GM18505 (cell line): ENCODE data around the gene UGT3A2.

Source experiments
- ATAC-seq: cut with Tn5 transposase; IDR thresholded peaks from one replicate; pipeline ENCODE4 v1.9.1; 2021; ENCODE audit not compliant: unreplicated experiment
- POLR2A ChIP-seq: IDR thresholded peaks from 4 replicates; pipeline ENCODE4 v1.6.1; 2011; ENCODE audit warnings: borderline replicate concordance; ENCODE audit not compliant: insufficient read depth, insufficient read length; ENCODE audit errors: extremely low read depth

The UGT3A2 gene, protein sequence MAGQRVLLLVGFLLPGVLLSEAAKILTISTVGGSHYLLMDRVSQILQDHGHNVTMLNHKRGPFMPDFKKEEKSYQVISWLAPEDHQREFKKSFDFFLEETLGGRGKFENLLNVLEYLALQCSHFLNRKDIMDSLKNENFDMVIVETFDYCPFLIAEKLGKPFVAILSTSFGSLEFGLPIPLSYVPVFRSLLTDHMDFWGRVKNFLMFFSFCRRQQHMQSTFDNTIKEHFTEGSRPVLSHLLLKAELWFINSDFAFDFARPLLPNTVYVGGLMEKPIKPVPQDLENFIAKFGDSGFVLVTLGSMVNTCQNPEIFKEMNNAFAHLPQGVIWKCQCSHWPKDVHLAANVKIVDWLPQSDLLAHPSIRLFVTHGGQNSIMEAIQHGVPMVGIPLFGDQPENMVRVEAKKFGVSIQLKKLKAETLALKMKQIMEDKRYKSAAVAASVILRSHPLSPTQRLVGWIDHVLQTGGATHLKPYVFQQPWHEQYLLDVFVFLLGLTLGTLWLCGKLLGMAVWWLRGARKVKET

DNA sequence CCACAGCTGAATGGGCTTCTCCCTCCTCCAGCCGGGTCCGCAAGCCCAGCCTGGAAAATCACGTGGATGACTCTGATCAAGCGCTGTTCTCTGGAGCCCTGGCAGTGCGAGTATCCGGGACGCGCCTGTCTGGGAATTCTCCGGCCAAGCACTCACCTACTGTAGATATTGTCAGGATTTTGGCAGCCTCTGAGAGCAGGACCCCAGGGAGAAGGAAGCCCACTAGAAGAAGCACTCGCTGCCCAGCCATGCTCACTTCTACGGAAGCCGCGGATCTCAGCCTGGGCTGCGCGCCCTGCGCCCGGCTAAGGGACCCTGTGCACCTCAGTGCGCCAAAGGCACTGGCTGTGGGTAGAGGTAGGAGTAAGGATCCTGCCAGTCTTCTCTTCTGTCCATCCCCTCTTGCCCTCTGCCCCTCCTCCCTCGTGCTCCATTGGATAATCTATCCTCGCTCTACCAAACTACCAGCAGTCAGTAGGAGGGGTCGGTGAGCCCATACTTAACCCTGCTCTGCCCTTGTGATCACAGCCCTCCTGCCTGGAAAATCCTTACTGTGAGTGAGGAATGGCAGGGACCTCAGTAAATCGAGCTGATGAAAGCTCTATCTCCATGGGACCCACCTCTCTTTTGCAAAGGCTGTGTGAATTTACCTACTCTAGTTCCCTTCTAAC, at the start of gene UGT3A2:
Gene UGT3A2, minus strand, starts transcription at position 343 of the 671 bp plus-strand sequence. Its CDS starts 93 bp downstream, at position 250.
- no peak for TF ChIP-seq POLR2A
- no peak for ATAC-seq

DNA sequence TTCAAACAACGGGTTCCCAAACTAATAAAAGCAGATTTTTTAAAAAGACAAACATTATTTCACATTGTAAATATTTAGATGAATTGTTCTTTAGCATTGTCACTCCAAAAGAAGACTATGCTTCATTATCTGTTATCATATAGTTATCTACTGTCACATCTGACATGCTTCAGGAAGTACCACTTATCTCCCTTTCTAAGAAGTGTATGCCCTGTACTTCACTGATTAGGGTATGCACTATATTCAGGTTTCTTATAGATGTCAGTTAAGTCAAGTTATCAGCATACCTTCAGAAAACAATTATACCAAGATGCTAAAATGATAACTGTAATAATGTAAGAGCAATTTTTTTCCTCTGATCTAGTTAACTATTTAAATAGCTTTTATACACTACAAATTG, 44.6 kb upstream of the UGT3A2 start:
- no peak for ATAC-seq
- TF ChIP-seq POLR2A, result no peak

DNA sequence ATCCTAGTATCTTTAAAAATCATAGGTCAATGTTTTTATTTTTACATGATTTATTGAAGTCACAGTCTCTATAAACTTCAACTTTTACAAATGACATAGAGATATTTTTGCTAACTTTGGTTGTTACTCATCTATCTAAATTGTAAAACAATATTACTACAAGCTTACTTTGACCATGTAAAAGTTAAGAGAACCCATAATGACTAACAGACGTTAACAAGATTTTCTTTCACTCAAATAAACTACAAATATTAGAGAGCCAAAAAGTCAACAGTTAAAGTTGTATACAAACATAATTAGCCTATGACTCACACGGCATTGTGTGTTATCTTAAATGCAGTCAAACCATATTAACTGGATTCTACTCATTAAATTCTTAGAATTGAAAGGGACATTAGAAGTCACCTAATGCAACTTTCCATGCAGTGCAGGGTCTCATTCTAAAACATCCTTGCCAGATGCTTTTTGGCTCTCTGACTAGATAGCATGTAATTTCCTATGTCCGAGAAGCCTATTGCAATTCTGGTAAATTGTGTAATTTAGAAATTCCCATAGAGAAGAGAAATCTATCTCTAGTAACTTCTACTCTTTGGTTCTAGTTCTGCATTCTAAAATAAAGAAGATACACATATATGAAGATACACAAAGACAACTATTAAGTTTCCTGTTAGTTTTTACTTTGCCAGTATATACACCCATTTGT, 42.2 kb upstream of the UGT3A2 start:
- no peak for ATAC-seq
- TF ChIP-seq POLR2A, result no peak

DNA sequence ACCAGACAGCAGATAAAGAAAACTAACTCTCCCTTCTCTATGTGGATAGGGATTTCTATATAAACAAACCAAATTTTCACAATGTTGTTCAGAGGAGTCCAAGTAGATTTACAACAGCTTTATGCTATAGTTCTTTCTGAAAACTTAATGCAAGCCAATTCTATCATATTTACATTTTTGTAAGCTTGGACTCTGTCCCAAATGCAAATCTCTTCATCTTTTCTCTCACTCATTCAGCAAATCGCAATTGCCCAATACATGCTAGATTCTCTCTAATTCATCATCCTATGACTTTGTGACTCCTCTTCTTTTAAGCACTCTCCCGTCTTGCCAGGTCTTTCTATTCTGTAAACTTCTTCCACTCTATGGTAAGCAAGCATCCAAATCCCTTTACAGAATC, 39.1 kb upstream of the UGT3A2 start:
- no peak for ATAC-seq
- TF ChIP-seq POLR2A, result no peak

DNA sequence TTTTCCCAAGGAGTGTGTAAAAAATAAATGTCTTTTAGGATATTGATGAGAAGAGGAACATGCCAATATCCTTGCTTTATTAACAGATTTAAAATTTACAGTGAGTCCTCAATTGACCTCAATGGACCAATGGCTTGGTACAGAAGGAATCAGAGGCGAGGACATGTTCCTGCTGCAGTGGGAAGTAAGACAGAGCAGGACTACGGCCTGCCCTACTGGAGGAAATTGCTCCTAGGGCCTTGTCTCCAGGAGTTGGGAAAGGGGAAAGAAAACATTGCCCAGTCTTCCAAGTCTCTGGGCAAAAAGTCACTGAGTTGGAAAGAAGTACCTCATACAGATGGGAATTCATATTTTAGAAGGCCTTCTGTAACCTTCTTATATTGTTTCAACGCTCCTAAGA, 33.1 kb upstream of the UGT3A2 start:
- TF ChIP-seq POLR2A, result no peak

DNA sequence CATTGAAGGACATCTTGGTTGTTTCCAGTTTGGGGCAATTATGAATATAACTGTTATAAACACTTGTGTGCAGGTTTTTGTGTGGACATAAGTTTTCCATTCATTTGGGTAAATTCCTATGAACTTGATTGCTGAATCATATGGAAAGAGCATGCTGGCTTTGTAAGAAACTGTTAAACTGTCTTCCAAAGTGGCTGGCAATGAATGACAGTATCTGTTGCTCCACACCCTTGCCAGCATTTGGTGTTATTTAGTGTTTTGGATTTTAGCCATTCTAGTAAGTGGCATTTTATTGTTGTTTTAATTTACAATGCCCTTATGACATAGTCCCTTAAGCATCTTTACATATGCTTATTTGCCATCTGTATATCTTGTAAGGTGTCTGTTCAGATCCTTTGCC, 29.8 kb upstream of the UGT3A2 start:
- no peak for TF ChIP-seq POLR2A
- no peak for ATAC-seq

More for the DNA sequence above, 33.1 kb upstream of the UGT3A2 start:
- no peak for ATAC-seq

DNA sequence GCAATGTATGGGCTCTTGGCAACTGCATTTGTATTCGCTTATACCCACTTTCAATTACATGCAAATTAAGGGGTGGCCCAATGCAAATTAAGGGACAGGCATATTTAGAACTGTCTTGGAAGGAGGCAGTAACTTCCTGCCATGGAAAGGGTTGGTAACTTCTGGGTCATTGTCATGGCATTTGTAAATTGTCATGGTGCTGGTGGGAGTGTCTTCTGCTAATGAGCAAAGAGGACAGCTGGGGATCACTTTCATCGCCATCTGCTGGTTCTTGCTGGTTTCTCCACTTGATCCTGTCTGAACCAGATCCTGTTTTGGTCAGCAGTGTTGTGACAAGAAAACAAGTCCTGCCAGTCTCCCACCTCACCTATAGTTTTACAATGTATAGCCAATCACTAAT, 23.3 kb upstream of the UGT3A2 start:
- peak; percentile 73 for ATAC-seq
- TF ChIP-seq POLR2A, result no peak

DNA sequence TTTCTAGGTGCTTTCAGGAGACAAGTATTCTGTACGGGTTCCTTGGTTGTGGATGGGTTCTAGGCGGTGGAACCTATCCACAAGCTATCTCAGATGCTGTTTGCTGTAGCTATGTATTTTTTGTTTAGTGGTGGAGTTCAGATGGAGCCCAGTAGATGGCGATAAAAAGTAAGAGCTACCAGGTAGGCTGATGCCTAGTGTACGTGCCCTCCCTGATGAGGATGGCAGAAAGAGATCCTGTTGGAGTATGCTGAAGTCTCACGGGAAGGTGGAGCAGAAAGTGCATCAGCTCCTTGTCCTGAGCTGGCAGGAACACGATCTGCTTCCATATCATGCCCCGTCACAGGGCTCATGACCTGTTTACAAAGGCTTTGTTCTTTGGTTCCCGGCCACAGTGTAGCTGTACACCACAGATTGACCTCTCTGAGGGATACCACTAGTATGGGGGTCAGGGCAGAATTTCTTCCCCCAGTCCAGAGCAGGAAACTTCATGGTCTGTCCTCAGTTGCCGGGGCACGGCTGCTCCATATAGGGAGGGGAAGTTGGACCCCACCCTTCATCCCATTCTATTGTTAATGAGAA, 12.6 kb upstream of the UGT3A2 start:
- ATAC-seq, result peak; percentile 97
- no peak for TF ChIP-seq POLR2A

DNA sequence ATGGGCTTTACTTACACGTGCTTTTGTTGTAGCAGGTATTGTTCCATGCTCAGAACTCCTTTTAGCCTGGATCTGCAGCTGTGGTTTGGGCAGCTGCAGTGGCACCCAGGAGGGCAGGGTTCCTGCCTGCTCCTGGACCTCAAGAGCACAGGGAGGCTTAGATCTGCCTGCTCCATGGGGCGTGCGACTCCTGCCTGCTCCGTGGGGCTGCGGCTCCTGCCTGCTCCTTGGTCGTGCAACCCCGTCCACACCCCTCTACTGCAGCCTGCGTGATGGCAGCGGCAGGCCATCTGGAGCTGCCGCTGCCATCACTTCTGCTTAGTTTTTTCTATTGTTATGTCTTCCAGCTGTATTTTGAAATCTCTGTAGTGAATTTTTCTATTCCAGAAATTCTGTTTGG, 11.7 kb upstream of the UGT3A2 start:
- ATAC-seq, result no peak

DNA sequence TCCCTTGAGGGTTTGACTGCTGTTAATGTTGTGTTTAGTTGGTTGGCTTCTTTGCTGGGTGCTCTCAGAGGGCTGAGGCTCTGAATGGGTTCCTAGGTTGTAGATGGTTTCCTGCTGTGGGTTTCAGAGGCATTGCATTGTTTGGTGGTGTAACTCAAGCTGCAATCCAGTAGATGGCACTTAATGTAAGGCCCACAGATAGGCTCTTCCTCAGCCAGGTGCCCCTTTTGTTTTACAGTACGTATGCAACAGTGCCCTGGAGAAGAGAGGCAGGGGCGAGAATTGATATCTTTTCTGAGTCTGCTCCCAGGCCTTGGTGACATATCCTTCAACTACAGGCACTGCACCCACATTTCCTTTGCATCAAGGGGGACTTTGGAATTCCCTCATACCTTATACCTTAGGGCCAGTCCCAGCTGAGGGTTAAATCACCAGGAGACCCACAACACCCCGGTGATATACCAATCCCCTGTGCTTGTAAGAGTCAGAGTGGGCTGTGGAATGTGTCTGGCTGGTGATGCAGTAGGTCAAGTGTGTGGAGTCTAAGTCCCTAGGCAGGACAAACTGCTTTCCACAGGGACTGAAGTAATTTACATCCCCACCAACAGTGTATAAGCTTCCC, 7.0 kb upstream of the UGT3A2 start:
- no peak for TF ChIP-seq POLR2A

More for the DNA sequence above, 11.7 kb upstream of the UGT3A2 start:
- TF ChIP-seq POLR2A, result no peak

DNA sequence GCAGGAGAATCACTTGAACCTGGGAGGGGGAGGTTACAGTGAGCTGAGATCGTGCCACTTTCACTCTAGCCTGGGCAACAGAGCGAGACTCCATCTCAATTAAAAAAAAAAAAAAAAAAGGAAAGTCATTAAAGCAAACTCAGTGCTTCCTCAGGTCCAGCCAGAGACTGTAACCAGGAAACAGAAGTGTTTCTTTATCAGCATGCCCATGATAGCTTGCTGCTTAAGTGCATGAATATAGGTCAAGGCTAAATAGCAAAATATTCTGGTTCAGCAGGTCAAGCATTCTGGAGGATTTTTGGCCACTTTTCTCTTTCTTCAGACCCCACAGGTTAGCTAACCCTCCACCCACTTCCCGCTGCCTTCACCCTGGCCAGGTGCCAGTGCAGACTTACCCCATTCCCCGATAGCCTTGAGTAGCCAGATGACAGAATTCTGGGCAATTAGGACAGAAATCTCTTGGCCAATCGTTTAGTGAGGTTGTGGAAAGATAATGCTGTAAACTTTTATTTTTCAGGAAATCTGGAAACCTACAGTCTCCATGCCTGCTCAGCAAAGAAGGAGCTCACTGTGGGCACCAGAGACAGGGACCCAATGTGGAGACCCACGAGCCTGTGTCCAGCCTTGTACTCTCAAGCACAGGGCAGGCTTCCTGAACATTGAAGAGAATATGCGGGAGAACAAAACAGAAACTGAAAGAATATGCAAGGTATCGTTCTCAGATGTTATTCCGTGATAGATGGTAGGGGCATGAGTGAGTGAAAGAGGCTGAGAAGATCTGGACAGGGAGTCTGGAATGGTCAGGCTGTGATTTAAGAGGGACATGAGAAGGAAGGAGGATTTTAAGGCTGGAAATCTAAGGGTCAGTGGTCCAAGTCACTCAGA, 4.2 kb upstream of the UGT3A2 start:
- no peak for TF ChIP-seq POLR2A
- peak; percentile 70 for ATAC-seq

More for the DNA sequence above, 7.0 kb upstream of the UGT3A2 start:
- ATAC-seq, result peak; percentile 81

DNA sequence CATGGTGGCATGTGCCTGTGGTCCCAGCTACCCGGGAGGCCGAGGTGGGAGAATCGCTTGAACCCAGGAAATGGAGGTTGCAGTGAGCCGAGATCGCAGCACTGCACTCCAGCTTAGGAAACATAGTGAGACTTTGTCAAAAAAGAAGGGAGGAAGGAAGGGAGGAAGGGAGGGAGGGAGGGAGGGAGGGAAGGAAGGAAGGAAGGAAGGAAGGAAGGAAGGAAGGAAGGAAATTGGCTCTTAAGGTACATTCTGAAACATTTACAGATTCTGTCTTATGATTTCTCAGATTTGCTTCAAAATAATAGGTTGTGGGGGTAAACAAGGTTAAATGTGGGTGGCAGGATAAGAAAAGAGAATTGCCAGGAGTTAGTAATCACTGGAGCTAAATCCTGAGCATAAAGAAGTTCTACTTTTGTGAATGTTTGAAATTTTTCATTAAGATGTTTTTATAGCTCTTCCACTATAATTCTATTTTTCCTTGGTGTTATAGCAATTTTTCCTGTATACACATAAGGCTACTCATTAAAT, 2.1 kb upstream of the UGT3A2 start:
- no peak for TF ChIP-seq POLR2A
- no peak for ATAC-seq

DNA sequence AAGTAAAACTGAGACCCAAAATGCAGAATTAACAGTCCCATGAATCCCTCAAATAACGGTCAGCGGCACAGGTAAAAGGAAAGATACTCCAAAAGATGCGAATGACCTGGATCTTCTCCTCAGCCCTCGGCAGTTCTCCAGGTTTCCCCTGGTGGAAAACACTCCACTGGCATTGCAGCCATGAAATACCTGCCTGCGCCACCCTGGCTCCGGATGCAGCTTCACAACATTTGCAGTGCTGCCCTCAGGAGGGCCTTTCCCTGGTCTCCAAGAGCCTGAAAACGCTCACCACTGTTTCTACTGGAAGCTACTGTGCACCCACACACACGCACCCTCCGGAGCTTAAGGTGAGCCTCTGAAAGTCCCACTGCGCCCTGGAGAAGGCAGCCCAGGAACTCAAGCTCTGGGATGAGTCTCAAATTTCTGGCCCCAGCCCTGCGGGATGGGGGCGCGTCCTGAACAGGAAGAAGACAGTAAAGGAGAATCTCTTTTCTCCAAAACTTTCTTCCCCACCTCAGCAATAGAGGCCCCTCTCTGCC, 612 bp downstream of the UGT3A2 start:
- TF ChIP-seq POLR2A, result no peak
- no peak for ATAC-seq
